Measurements from ENCODE around the gene UBE4A. TPM values are rescaled to one million over a fixed set of nuclear protein-coding genes. Genes with fewer than 3 reads are reported as not detected.

UBE4A gene
- total and polyA plus RNA-seq, 9 of the 15 experiments (the other 6 are each of a cell fraction or from before 2014, with no cell fraction given): 13.5 to 45.2 (median 26.8) TPM

DNA sequence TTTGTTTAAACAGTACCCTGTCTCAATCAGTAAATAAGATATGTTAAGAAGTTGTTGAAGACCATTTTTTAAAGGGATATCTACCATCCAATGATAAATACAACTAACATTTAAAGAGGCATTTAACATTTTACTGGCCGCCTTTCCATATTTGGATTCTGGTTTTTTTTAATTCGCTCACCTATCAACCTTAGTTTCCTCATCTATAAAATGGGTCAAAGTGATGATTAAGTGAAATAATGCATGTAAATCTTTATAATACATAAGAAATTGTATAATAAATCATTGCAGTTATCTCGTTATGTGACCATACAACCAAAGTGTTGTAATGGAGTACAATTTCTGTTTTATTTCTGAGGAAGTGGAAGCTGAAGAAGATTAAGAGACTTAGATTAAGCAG lies 24.3 kb downstream of the UBE4A start:
- peaks cover 96% of the 10 kb centered on the region for H3K36me3 ChIP-seq (ENCODE audit: control insufficient read depth, insufficient read depth, low read length)
- H3K79me2 ChIP-seq (ENCODE audit: control insufficient read depth, insufficient read depth, low read length): no peaks in the 10 kb centered on the region
- H3K9me1 ChIP-seq (ENCODE audit: control insufficient read depth, insufficient read depth, low read length): no peaks in the 10 kb centered on the region
- CTCF ChIA-PET (ENCODE audit: low intra/inter-chr PET ratio): no interaction called here
- FAIRE-seq (no peak), ATAC-seq (no peak), DNase-seq (ENCODE audit: extremely low read depth in 1 of 4, low spot score in 3 of 4) (no peak)
- H3K9me3 ChIP-seq (replicated peaks; ENCODE audit: control insufficient read depth, insufficient read depth, low read depth, low read length): no peaks in the 10 kb centered on the region
- no peaks in the 10 kb centered on the region for H4K20me1 ChIP-seq (replicated peaks; ENCODE audit: control insufficient read depth, insufficient read depth, low read length)
- H2AFZ ChIP-seq (ENCODE audit: low read depth, low read length): no peak overlapping the region
- no peak overlapping the region for H3K27ac ChIP-seq (ENCODE audit: extremely low read depth, low read depth, low read length)
- WGBS (ENCODE audit: insufficient coverage, low coverage, missing lambda C conversion rate): 89% methylated on average over 3 of the region's 3 CpGs
- H3K9ac ChIP-seq (ENCODE audit: insufficient read depth in 1 of 2, low read depth in 2 of 2, low read length in 2 of 2): no peak overlapping the region
- no peak overlapping the region for H3K4me3 ChIP-seq
- H3K4me1 ChIP-seq (replicated peaks in 1 of 2; ENCODE audit: control insufficient read depth in 2 of 2, insufficient read depth in 2 of 2, low read length in 2 of 2): no peaks in the 10 kb centered on the region
- in situ Hi-C loops (cut with MboI): no loop called here
- TF ChIP-seq RBM25 (IDR thresholded peaks at IDR 0.05; ENCODE audit: low read depth, low read length, severe bottlenecking) (peak; percentile 82), ZNF644 (tag; IDR thresholded peaks at IDR 0.05; ENCODE audit: low read depth) (no peak), ZBTB8A (IDR thresholded peaks at IDR 0.05; ENCODE audit: partially characterized antibody) (no peak), ZNF75A (CRISPR knock-in tag; IDR thresholded peaks at IDR 0.05) (no peak), ZNF3 (CRISPR knock-in tag; IDR thresholded peaks at IDR 0.05) (peak; percentile 80; the same call in 1 of the 2 replicates)
- POLR2A ChIA-PET: interaction anchor here (0.6 to 2.9 kb wide), 3 partner anchors 10 to 19 kb away, joined by 3 to 10 read pairs (median 5); no protein-coding TSS in a partner anchor
- H3K27me3 ChIP-seq (ENCODE audit: control insufficient read depth in 2 of 2, insufficient read depth in 2 of 2, low read length in 2 of 2): no peaks in the 10 kb centered on the region
- BruUV-seq (replicated peaks): no TSS peak
- intact Hi-C loops (cut with micrococcal nuclease): loop anchor here (5.0 kb wide), 1 partner anchor 104 kb away; no protein-coding TSS in a partner anchor
- no peak overlapping the region for H3K4me2 ChIP-seq (ENCODE audit: insufficient read depth, low read length)

DNA sequence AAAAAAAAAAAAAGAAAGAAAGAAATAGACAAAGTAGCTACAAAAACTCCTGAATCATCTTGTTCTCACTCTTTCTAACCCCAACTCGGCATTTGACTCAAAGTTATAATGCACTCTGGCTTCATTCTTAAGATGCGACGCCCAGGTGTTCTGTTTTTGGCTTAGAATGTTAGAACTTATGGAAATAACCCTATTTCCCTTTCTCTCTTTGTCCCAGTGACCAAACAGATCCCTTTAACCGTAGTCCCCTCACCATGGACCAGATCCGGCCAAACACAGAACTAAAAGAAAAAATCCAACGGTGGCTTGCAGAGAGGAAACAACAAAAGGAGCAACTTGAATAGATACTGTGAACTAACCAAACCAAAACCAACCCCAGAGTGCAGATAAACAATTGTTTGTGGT lies 36.7 kb downstream of the UBE4A start:
- no peaks in the 10 kb centered on the region for H3K27me3 ChIP-seq (ENCODE audit: control insufficient read depth in 2 of 2, insufficient read depth in 2 of 2, low read length in 2 of 2)
- no peaks in the 10 kb centered on the region for H3K9me1 ChIP-seq (ENCODE audit: control insufficient read depth, insufficient read depth, low read length)
- WGBS (ENCODE audit: insufficient coverage, low coverage, missing lambda C conversion rate): 82% methylated on average over 6 of the region's 6 CpGs
- no peak overlapping the region for H2AFZ ChIP-seq (ENCODE audit: low read depth, low read length)
- no peak overlapping the region for H3K27ac ChIP-seq (ENCODE audit: extremely low read depth, low read depth, low read length)
- ChIA-PET POLR2A (no interaction called here), CTCF (ENCODE audit: low intra/inter-chr PET ratio) (no interaction called here)
- DNase-seq (ENCODE audit: extremely low read depth in 1 of 4, low spot score in 3 of 4) (no peak), FAIRE-seq (no peak), ATAC-seq (no peak)
- H3K4me3 ChIP-seq: no peak overlapping the region
- no peaks in the 10 kb centered on the region for H4K20me1 ChIP-seq (replicated peaks; ENCODE audit: control insufficient read depth, insufficient read depth, low read length)
- in situ Hi-C loops (cut with MboI): no loop called here
- BruUV-seq (replicated peaks): no TSS peak
- H3K9me3 ChIP-seq (replicated peaks; ENCODE audit: control insufficient read depth, insufficient read depth, low read depth, low read length): no peaks in the 10 kb centered on the region
- no peak overlapping the region for H3K4me2 ChIP-seq (ENCODE audit: insufficient read depth, low read length)
- peaks cover 56% of the 10 kb centered on the region for H3K36me3 ChIP-seq (ENCODE audit: control insufficient read depth, insufficient read depth, low read length)
- intact Hi-C loops (cut with micrococcal nuclease): no loop called here
- H3K9ac ChIP-seq (ENCODE audit: insufficient read depth in 1 of 2, low read depth in 2 of 2, low read length in 2 of 2): no peak overlapping the region
- peaks cover 9% of the 10 kb centered on the region; the same call in 2 of the 3 replicates for H3K79me2 ChIP-seq (ENCODE audit: control insufficient read depth, insufficient read depth, low read length)
- peaks cover 3 to 15% of the 10 kb centered on the region in 2 experiments; a peak in 2 of 5 replicates for H3K4me1 ChIP-seq (replicated peaks in 1 of 2; ENCODE audit: control insufficient read depth in 2 of 2, insufficient read depth in 2 of 2, low read length in 2 of 2)
- TF ChIP-seq NFXL1 (CRISPR knock-in tag; IDR thresholded peaks at IDR 0.05): no peak
- TF ChIP-seq E4F1 (CRISPR knock-in tag; IDR thresholded peaks at IDR 0.05; ENCODE audit: borderline replicate concordance): no peak
- no peak for TF ChIP-seq NR2C2 (CRISPR knock-in tag; IDR thresholded peaks at IDR 0.05)
- no peak for TF ChIP-seq NR2C2 (tag; IDR thresholded peaks at IDR 0.05)
- TF ChIP-seq ELF4 (CRISPR knock-in tag; IDR thresholded peaks at IDR 0.05): no peak
- no peak for TF ChIP-seq ZNF644 (tag; IDR thresholded peaks at IDR 0.05; ENCODE audit: low read depth)

All from K562 (cell line).